ENCODE results near the gene GMDS.

DNA sequence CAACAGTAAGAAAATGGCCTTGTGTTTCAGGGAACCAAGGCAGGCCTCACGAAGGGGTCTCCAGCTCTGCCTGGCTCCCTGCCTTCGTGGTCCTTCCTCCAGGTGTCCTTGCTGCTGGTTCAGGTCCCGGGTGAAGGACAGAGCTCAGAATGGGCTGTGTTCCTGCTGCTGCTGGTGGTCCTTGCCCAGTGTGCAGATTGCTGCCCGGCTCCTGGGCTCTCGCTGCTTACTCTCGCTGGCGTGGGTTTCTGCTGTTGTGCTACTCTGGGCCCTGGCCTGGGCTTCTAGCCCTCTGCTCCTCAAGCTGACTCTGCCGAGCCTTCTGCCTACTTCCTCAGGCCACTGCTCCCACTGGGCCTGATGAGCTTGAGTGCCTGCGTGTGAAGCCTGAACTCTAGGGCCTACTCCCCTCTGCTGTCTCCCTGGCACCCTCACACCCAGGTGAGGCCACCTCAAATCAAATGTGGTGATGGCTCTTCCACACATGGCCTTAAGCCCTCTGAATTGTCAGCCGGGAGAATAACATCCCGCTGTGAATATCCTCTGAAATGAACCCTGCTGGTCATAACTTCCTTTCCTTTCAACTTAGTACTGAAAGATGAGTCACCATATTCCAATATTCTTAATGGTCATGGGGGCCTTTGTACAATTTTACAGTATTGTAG, 464.1 kb downstream of the GMDS start:
- TF ChIP-seq POLR2A (IDR thresholded peaks at IDR 0.05): no peak
- TF ChIP-seq, protein P1, sequence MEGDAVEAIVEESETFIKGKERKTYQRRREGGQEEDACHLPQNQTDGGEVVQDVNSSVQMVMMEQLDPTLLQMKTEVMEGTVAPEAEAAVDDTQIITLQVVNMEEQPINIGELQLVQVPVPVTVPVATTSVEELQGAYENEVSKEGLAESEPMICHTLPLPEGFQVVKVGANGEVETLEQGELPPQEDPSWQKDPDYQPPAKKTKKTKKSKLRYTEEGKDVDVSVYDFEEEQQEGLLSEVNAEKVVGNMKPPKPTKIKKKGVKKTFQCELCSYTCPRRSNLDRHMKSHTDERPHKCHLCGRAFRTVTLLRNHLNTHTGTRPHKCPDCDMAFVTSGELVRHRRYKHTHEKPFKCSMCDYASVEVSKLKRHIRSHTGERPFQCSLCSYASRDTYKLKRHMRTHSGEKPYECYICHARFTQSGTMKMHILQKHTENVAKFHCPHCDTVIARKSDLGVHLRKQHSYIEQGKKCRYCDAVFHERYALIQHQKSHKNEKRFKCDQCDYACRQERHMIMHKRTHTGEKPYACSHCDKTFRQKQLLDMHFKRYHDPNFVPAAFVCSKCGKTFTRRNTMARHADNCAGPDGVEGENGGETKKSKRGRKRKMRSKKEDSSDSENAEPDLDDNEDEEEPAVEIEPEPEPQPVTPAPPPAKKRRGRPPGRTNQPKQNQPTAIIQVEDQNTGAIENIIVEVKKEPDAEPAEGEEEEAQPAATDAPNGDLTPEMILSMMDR (IDR thresholded peaks at IDR 0.05): no peak
